Immature natural killer cell (primary cell): ENCODE data around the gene TRAM2. TPM values are rescaled to one million over a fixed set of nuclear protein-coding genes. Genes with fewer than 3 reads are reported as not detected.
A peak's percentile ranks its signal among the peaks of the same experiment; 100 is the strongest.

Experiments
- DNase-seq, 3 donors: peaks; one replicate each; pipeline ENCODE4 v3.0.0; 2022; ENCODE audit warnings: mixed read lengths in 1 of 3
- H3K27ac Mint-ChIP-seq, 6 donors: one replicate each; pipeline ENCODE4 v1.8.0; 2020; ENCODE audit warnings: mixed read lengths in 6 of 6, mild to moderate bottlenecking in 5 of 6, inconsistent platforms in 4 of 6, moderate library complexity in 3 of 6
- H3K27me3 Mint-ChIP-seq, 3 donors: one replicate each; pipeline ENCODE4 v1.8.0; 2020 to 2021; ENCODE audit warnings: low read depth in 3 of 3, mild to moderate bottlenecking in 3 of 3, mixed read lengths in 3 of 3, moderate library complexity in 3 of 3, inconsistent platforms in 1 of 3
- H3K36me3 Mint-ChIP-seq, 3 donors: one replicate each; pipeline ENCODE4 v1.8.0; 2020; ENCODE audit warnings: mixed read lengths in 3 of 3, inconsistent platforms in 2 of 3, mild to moderate bottlenecking in 2 of 3
- H3K4me1 Mint-ChIP-seq, 2 donors: one replicate each; pipeline ENCODE4 v1.8.0; 2020; ENCODE audit warnings: inconsistent platforms in 2 of 2, mild to moderate bottlenecking in 2 of 2, mixed read lengths in 2 of 2, moderate library complexity in 1 of 2
- H3K4me3 Mint-ChIP-seq, 5 donors: one replicate each; pipeline ENCODE4 v1.8.0; 2020; ENCODE audit warnings: mild to moderate bottlenecking in 5 of 5, mixed read lengths in 5 of 5, inconsistent platforms in 3 of 5, moderate library complexity in 3 of 5
- H3K9me3 Mint-ChIP-seq, 6 donors: one replicate each; pipeline ENCODE4 v1.8.0; 2020; ENCODE audit warnings: mild to moderate bottlenecking in 6 of 6, mixed read lengths in 6 of 6, inconsistent platforms in 4 of 6, moderate library complexity in 3 of 6
- polyA plus RNA-seq, 3 donors: library from polyadenylated mRNA; unstranded; fragments of 300-500 nt; fragmentation: Illumina TruSeq; gene quantifications; one replicate each; pipeline ENCODE4 v1.2.3, GENCODE V29; 2021

The TRAM2 gene
- polyA plus RNA-seq, 3 donors from 2014 or later: 1.7 to 7.0 (median 4.4) TPM

GRCh38 chr6:52544602-52545405, 32.1 kb downstream of the TRAM2 start:
- Mint-ChIP-seq H3K4me3 (no peak overlapping the region), H3K27ac (peak overlapping the region in 3 of 6 donors; percentile 18 to 41 (median 31)), H3K4me1 (peaks cover 45 to 47% of the 10 kb centered on the region in 2 donors), H3K9me3 (no peaks in the 10 kb centered on the region), H3K36me3 (peaks cover 0 to 11% (median 0%) of the 10 kb centered on the region in 3 donors), H3K27me3 (peaks cover 0 to 4% (median 0%) of the 10 kb centered on the region in 3 donors)
- no peak for DNase-seq

DNA sequence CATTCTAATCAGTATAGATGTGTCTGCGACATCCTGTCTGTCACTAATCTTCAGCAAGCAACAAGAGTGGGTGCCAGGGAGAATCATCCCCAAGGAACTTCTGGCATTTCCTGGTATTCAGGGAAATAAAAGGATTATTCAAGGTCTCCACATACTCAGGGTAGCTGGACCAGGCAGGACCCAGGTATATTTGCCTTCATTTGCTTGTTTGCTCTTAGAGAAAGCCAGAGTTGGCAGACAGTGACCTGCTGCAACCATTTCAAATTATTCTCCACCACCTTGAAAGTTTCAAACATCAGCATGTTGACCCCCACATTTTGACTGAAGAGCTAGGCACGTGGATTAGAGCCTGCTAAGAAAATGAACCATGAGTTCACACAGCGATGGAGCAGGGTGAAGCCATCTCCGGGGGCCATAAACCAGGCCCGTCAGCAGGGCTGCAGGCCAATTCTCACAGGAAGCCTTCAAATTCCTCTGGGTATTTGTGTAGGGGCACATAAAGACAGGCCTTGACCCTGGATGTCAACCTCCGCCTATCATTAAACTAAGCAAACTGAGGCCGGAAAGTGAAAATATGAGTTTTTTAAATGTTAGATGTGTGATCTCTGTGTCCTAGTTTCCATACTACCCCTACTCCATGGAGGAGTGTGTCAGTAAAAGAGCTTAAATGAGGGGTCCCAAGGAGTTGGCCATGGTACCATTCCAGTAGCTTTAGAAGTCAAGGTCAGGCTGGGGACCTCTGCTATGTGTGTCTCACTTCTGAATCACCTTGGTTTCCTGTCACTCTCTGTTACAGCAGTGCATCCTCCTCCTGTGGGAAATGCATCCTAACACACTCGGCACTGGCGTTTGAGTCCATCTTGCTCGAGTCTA, 32.9 kb downstream of the TRAM2 start:
- Mint-ChIP-seq H3K27me3 (no peaks in the 10 kb centered on the region), H3K4me1 (peaks cover 48 to 49% of the 10 kb centered on the region in 2 donors), H3K4me3 (no peak overlapping the region), H3K27ac (peak overlapping the region in 2 of 6 donors; percentile 18 to 31), H3K36me3 (peaks cover 0 to 8% (median 0%) of the 10 kb centered on the region in 3 donors), H3K9me3 (no peaks in the 10 kb centered on the region)
- DNase-seq: no peak

DNA sequence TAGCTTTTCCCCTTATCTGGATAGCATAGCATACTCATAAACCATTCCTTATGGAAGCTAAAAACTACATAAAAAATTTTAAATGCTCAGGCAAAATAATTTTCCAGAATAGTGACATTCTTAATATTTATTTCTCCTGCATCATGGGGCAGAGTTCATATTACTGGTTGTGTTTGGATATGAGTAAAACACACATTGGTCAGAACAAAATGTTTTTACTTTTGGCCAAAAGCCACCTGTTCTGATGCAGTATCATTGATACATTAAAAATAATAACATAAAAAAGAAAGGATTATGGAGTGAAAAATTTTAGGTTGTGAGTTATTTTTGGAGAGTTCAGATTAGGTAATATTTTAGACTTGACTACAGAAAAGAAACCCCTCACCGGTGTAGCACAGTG, 33.6 kb downstream of the TRAM2 start:
- Mint-ChIP-seq H3K4me1 (peaks cover 55% of the 10 kb centered on the region in 2 donors), H3K27ac (no peak overlapping the region), H3K27me3 (no peaks in the 10 kb centered on the region), H3K4me3 (no peak overlapping the region), H3K36me3 (peaks cover 0 to 8% (median 0%) of the 10 kb centered on the region in 3 donors), H3K9me3 (no peaks in the 10 kb centered on the region)
- no peak for DNase-seq

DNA sequence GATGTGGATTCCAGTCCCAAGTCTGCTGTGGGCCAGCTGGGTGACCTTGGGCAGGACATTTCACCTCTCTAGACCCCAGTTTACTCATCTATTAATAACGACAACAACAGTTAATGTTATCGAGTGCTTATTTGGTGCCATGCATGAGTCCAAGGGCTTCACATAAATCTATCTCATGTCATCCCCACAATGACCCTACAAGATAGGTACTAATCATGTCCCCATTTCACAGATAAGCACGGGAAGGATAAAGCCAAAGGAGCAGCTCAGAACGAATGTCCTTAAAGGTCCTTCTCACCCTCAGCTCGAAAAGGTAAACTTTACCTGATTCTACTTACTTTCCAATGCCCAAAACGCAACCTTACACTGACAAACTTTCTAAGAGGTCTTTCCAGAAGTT, 35.7 kb downstream of the TRAM2 start:
- Mint-ChIP-seq H3K4me1 (peaks cover 57 to 60% of the 10 kb centered on the region in 2 donors), H3K27me3 (no peaks in the 10 kb centered on the region), H3K4me3 (no peak overlapping the region), H3K27ac (no peak overlapping the region), H3K36me3 (peaks cover 0 to 7% (median 0%) of the 10 kb centered on the region in 3 donors), H3K9me3 (no peaks in the 10 kb centered on the region)
- no peak for DNase-seq

DNA sequence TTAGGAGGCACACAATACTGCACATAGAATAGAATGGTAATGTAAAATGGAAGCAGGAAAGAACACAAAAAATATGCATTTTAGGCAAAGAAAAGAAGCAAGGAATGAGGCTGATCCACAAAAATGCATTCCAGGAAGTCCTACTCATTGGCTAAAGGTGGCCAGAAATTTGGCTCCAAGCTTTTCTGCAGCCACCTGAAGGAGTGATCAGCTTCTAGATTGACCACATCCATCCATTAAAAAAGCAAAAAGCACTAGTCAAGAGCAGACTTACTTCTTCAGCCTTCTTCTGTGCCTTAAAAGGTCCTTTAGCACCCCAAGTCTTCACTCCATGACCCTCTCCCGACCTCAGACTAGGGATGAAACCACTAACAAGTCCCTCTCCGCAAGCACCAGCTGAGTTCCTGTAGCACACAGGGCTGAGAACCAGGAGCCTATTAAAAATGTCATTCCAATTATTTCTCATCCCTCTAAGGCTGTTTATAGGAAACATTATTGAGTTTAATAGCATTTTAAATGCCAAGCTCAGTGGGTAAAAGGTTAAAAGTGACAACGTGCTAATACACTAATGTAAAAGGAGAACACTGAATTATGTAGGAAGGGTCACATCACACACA, 36.5 kb downstream of the TRAM2 start:
- H3K4me1 Mint-ChIP-seq: peaks cover 58 to 62% of the 10 kb centered on the region in 2 donors
- no peak overlapping the region for H3K27ac Mint-ChIP-seq
- H3K4me3 Mint-ChIP-seq: no peak overlapping the region
- H3K36me3 Mint-ChIP-seq: peaks cover 0 to 5% (median 0%) of the 10 kb centered on the region in 3 donors
- no peaks in the 10 kb centered on the region for H3K9me3 Mint-ChIP-seq
- no peak for DNase-seq
- peaks cover 0 to 2% (median 0%) of the 10 kb centered on the region in 3 donors for H3K27me3 Mint-ChIP-seq

DNA sequence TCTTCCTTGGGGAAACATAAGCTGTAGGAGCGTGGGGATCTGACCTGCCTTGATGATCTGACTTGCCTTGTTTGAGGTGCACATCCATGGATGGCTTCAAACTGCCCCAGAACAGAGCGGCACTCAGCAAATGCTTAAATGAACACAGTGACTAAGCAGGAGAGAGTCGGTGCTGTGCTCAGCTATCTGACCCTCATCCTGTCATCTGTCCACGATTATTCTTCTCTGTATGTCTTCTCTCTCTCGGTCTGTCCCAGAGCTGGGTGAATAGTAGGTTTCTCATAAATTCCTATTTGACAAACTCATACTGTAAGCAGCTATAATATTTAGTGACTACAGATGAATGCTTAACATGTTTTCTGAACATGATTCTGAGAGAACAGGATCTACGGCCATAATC, 37.3 kb downstream of the TRAM2 start:
- no peak overlapping the region for H3K27ac Mint-ChIP-seq
- H3K4me3 Mint-ChIP-seq: no peak overlapping the region
- H3K4me1 Mint-ChIP-seq: peaks cover 63 to 69% of the 10 kb centered on the region in 2 donors
- peaks cover 0 to 3% (median 0%) of the 10 kb centered on the region in 3 donors for H3K27me3 Mint-ChIP-seq
- no peaks in the 10 kb centered on the region for H3K9me3 Mint-ChIP-seq
- H3K36me3 Mint-ChIP-seq: peaks cover 0 to 5% (median 0%) of the 10 kb centered on the region in 3 donors
- no peak for DNase-seq

DNA sequence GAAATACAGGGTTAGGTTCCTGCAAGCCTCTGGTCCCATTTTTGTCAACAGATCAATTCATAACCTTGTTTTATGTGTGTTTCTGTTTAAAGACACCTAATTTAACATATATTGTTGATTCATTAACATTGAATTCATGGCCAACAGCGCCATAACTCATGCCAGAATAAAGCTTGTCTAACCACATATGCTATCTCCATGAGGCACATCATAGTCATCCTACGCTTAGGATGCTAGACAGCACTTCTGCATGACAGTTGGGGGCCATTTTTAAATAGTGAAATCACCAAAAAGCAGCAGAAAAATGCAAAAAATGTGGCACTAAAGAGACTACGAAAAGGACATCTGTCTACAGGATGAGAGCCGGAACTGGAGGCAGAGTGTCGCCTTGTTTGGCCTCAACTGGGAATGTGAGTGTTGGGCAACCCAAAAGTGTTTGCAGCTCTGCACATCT, 37.9 kb downstream of the TRAM2 start:
- Mint-ChIP-seq H3K27ac (peak overlapping the region in 1 of 6 donors; percentile 32), H3K27me3 (peaks cover 0 to 3% (median 0%) of the 10 kb centered on the region in 3 donors), H3K4me1 (peaks cover 60 to 66% of the 10 kb centered on the region in 2 donors), H3K9me3 (no peaks in the 10 kb centered on the region), H3K36me3 (peaks cover 0 to 5% (median 0%) of the 10 kb centered on the region in 3 donors), H3K4me3 (no peak overlapping the region)
- no peak for DNase-seq

- peak overlapping the region in 2 of 5 donors; percentile 38 to 43 for H3K4me3 Mint-ChIP-seq
These were observed 38.5 kb downstream of the TRAM2 start for GRCh38 chr6:52538252-52538900.

DNA sequence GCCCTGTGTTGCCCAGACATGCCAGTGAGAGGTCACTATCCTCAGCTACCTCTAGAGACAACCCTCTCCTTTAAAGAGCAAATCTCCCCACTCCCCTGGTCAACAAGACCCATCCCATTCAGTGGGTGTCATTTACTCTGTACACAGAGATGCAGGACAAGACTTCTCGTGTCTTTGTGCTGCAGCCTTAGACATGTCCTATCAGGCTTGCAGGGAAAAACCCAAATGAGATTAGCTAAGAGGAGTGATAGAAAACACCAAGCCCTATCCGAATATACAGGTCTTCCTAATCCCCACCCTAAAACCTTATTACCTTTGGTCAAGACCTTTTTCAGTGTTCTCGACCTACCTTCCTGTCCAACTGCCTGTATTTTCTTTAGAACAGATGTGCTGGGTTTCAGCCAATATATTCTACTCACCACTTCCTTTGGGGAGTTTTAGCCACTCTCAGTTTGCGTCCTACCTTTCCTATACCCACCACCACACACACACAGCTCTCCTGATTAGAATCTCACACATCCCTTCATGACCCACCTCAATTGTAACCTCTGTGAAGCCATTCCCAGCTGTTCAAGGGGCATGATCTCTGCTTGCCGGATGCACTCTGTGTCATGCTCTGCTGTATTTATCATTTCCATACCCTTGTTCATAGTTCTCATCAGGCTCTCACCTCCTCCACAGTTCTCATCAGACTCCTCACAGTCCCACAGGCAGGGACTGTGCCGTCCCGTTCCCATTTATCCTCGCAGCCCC, 39.7 kb downstream of the TRAM2 start:
- Mint-ChIP-seq H3K27me3 (peaks cover 0 to 3% (median 0%) of the 10 kb centered on the region in 3 donors), H3K27ac (peak overlapping the region; percentile 4 to 42 (median 12)), H3K9me3 (no peaks in the 10 kb centered on the region), H3K4me3 (peak overlapping the region; percentile 0 to 46 (median 43)), H3K4me1 (peaks cover 59 to 66% of the 10 kb centered on the region in 2 donors), H3K36me3 (peaks cover 0 to 5% (median 0%) of the 10 kb centered on the region in 3 donors)
- DNase-seq: peak; percentile 26 to 42 (median 31)

More at GRCh38 chr6:52538252-52538900, 38.5 kb downstream of the TRAM2 start:
- Mint-ChIP-seq H3K27me3 (peaks cover 0 to 3% (median 0%) of the 10 kb centered on the region in 3 donors), H3K9me3 (no peaks in the 10 kb centered on the region), H3K27ac (peak overlapping the region in 2 of 6 donors; percentile 32 to 42), H3K36me3 (peaks cover 0 to 5% (median 0%) of the 10 kb centered on the region in 3 donors), H3K4me1 (peaks cover 59 to 66% of the 10 kb centered on the region in 2 donors)
- no peak for DNase-seq

- Mint-ChIP-seq H3K4me3 (no peak overlapping the region), H3K27me3 (peaks cover 0 to 3% (median 0%) of the 10 kb centered on the region in 3 donors), H3K9me3 (no peaks in the 10 kb centered on the region), H3K4me1 (peaks cover 59 to 66% of the 10 kb centered on the region in 2 donors), H3K36me3 (peaks cover 0 to 5% (median 0%) of the 10 kb centered on the region in 3 donors), H3K27ac (peak overlapping the region in 3 of 6 donors; percentile 5 to 42 (median 29))
- no peak for DNase-seq
These were observed 40.4 kb downstream of the TRAM2 start for GRCh38 chr6:52536424-52536916.

GRCh38 chr6:52535711-52536423, 41.0 kb downstream of the TRAM2 start:
- Mint-ChIP-seq H3K36me3 (peaks cover 0 to 5% (median 0%) of the 10 kb centered on the region in 3 donors), H3K27me3 (peaks cover 0 to 3% (median 0%) of the 10 kb centered on the region in 3 donors), H3K9me3 (no peaks in the 10 kb centered on the region), H3K27ac (peak overlapping the region in 2 of 6 donors; percentile 33 to 36), H3K4me1 (peaks cover 59 to 64% of the 10 kb centered on the region in 2 donors), H3K4me3 (peak overlapping the region; percentile 34 to 59 (median 56))
- DNase-seq: peak; percentile 15 to 27 (median 16)
